Prostate gland (tissue), 2 donors: ENCODE measurements around the gene SPRR1B. TPM values are rescaled to one million over a fixed set of nuclear protein-coding genes. Genes with fewer than 3 reads are reported as not detected.
"Not testable (repeated sequence)": the region's sequence is repeated elsewhere in the genome, so short reads cannot be mapped to it uniquely, and the experiment has no call there.

Experiments used
- DNase-seq: peaks from one replicate; pipeline ENCODE4 v3.0.0-alpha.2; 2019; ENCODE audit warnings: low spot score
- H3K27ac ChIP-seq, 2 donors: fragments of 200-600 bp; sonication (generic); 2 replicates each; pipeline ENCODE4 v1.5.1; 2017 to 2019
- H3K27me3 ChIP-seq: fragments of 200-600 bp; sonication (generic); replicated peaks from 2 replicates; pipeline ENCODE4 v1.5.1; 2019; ENCODE audit not compliant: insufficient read depth
- H3K36me3 ChIP-seq, 2 donors: fragments of 200-600 bp; sonication (generic); 1 replicate in 1 of 2; 2 replicates in 1 of 2; pipeline versions ENCODE4 v1.5.1 to v1.8.1; 2017 to 2019
- H3K4me1 ChIP-seq: fragments of 200-600 bp; sonication (generic); replicated peaks from 2 replicates; pipeline ENCODE4 v1.5.1; 2019
- H3K4me3 ChIP-seq, 2 donors: fragments of 200-600 bp; sonication (generic); 2 replicates each; pipeline ENCODE4 v1.5.1; 2017 to 2019
- H3K9me3 ChIP-seq: fragments of 200-600 bp; sonication (generic); 2 replicates; pipeline ENCODE4 v1.5.1; 2017
- POLR2A ChIP-seq: fragments of 450-650 bp; IDR thresholded peaks from one replicate; pipeline ENCODE4 v1.6.1; 2016; ENCODE audit warnings: antibody characterized with exemption, mild to moderate bottlenecking
- POLR2AphosphoS5 ChIP-seq: sonication (generic); formaldehyde crosslinking; IDR thresholded peaks from one replicate; pipeline ENCODE4 v1.6.1; 2017; ENCODE audit warnings: antibody characterized with exemption
- WGBS: methylation state at CpG from one replicate; pipeline ENCODE4 v1.1.5; 2018; 5-methylcytosine and 5-hydroxymethylcytosine counted together
- intact Hi-C: fragments of 100-400 bp; cut with DNase I; formaldehyde crosslinking; loops from one replicate; pipeline ENCODE4 v1.14.2; 2022
- total RNA-seq, 2 donors: library from RNA; depleted of rRNA; stranded (reverse); fragments of >200 nt; gene quantifications; one replicate each; pipeline ENCODE4 v1.1.0, GENCODE V29; 2016
- TF ChIP-seq, protein P1 (sequence below), 4 experiments: fragments of 200-600 bp in 2 of 4; fragments of 450-650 bp in 2 of 4; sonication (generic) in 2 of 4; IDR thresholded peaks; 1 replicate in 3 of 4; 2 replicates in 1 of 4; pipeline ENCODE4 v1.5.1; 2016 to 2019; ENCODE audit warnings: antibody characterized with exemption in 4 of 4, mild to moderate bottlenecking in 2 of 4, moderate library complexity in 2 of 4

SPRR1B gene
- total RNA-seq, 2 donors from 2014 or later: not detected

DNA sequence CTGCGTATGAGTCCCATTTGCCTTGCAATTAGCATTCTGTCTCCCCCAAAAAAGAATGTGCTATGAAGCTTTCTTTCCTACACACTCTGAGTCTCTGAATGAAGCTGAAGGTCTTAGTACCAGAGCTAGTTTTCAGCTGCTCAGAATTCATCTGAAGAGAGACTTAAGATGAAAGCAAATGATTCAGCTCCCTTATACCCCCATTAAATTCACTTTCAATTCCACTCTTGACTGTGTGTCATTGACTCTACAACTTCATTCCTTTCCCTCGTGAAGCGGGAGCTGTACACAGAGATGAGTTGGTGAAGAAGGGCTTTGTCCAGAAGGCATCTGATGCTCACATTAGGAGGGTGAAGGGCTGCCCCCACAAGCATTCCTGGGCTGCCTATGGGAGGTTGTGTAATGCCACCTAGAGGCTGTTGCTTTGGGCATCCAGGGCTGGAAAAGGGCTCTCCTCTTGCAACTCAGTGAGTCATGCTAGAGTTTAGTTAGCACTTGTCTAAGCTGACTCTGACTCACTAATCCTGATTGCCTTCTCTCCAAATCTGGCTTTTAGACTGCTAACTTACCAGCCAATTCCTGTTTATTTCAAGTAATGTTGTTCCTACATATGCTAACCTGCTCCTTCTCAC lies 1.8 kb downstream of the SPRR1B start:
- TF ChIP-seq, protein P1, sequence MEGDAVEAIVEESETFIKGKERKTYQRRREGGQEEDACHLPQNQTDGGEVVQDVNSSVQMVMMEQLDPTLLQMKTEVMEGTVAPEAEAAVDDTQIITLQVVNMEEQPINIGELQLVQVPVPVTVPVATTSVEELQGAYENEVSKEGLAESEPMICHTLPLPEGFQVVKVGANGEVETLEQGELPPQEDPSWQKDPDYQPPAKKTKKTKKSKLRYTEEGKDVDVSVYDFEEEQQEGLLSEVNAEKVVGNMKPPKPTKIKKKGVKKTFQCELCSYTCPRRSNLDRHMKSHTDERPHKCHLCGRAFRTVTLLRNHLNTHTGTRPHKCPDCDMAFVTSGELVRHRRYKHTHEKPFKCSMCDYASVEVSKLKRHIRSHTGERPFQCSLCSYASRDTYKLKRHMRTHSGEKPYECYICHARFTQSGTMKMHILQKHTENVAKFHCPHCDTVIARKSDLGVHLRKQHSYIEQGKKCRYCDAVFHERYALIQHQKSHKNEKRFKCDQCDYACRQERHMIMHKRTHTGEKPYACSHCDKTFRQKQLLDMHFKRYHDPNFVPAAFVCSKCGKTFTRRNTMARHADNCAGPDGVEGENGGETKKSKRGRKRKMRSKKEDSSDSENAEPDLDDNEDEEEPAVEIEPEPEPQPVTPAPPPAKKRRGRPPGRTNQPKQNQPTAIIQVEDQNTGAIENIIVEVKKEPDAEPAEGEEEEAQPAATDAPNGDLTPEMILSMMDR (IDR thresholded peaks at IDR 0.05): no peak
- TF ChIP-seq POLR2A (no peak), POLR2AphosphoS5 (no peak)
- no peaks in the 10 kb centered on the region for H3K27me3 ChIP-seq
- no peak for DNase-seq
- no peaks in the 10 kb centered on the region for H3K4me1 ChIP-seq
- intact Hi-C loops: no loop called here
- H3K27ac ChIP-seq: no peak overlapping the region
- no peaks in the 10 kb centered on the region for H3K36me3 ChIP-seq
- WGBS: 30% methylated on average over 3 of the region's 3 CpGs
- no peak overlapping the region for H3K4me3 ChIP-seq
- H3K9me3 ChIP-seq: no peaks in the 10 kb centered on the region

DNA sequence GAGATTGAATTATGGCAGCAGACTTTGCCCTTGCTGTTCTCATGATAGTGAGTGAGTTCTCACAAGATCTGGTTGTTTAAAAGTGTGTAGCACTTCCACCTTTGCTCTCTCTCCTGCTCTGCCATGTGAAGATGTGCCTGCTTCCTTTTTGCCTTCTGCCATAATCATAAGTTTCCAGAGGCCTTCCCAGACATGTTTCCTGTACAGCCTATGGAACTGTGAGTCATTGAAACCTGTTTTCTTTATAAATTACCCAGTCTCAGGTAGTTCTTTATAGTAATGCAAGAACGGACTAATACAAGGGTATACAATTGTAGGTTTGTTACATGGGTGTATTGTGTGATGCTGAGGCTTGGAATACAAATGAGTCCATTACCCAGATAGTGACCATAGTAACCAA lies 4.2 kb downstream of the SPRR1B start:
- WGBS: 75% methylated on average over 1 of the region's 1 CpG

DNA sequence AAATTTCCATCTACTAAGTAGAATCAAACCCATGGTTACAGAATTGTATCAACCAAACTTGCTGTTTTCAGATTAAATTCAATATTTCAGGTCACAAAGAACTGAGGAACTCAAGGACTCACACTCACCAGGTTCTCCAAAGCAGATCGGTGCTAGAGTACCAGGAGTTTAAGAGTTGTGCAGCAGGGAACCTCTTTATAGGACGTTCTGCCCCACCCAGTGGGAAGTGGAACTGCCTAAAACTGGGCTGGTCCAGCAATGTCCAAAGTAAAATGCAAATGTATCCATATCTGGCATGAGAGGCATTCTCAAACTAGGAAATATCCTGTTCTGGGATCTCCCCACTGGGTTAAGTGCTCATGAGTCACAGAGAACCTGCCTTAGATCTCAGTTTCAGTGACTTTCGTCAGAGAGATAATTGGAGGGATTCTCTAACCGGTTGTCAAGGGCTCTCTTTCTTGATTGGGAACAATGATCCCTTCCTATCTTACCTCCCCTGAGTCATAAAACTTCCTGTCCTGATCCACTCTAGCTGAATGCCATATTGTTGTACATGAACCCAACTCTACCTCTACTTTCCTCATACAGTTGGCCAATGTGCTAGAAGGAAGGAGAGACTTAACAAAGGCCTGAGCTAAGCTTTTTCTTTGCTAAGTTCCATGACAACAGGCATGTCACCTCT lies 10.1 kb downstream of the SPRR1B start, which contains the start of gene SPRR2D:
TSS of gene SPRR2D (minus strand) at position 171 of the 682 bp plus-strand sequence. CDS start 774 bp downstream, outside the sequence.
- no peak for DNase-seq
- intact Hi-C loops: no loop called here
- Histone ChIP-seq H3K36me3 (no peaks in the 10 kb centered on the region), H3K4me3 (no peak within 1 kb of the TSS), H3K4me1 (no peaks in the 10 kb centered on the region), H3K27me3 (no peaks in the 10 kb centered on the region), H3K9me3 (no peaks in the 10 kb centered on the region), H3K27ac (no peak within 1 kb of the TSS)
- WGBS: 65% methylated on average over 4 of the region's 4 CpGs
- TF ChIP-seq POLR2AphosphoS5: no peak

More for the DNA sequence above, 4.2 kb downstream of the SPRR1B start:
- H3K36me3 ChIP-seq: no peaks in the 10 kb centered on the region
- no peaks in the 10 kb centered on the region for H3K27me3 ChIP-seq
- no peak overlapping the region for H3K4me3 ChIP-seq
- no peaks in the 10 kb centered on the region for H3K9me3 ChIP-seq
- H3K4me1 ChIP-seq: no peaks in the 10 kb centered on the region
- no peak overlapping the region for H3K27ac ChIP-seq
- no peak for TF ChIP-seq POLR2A
- TF ChIP-seq POLR2AphosphoS5: no peak
- TF ChIP-seq, protein P1 (IDR thresholded peaks at IDR 0.05): no peak
- intact Hi-C loops: no loop called here
- no peak for DNase-seq

DNA sequence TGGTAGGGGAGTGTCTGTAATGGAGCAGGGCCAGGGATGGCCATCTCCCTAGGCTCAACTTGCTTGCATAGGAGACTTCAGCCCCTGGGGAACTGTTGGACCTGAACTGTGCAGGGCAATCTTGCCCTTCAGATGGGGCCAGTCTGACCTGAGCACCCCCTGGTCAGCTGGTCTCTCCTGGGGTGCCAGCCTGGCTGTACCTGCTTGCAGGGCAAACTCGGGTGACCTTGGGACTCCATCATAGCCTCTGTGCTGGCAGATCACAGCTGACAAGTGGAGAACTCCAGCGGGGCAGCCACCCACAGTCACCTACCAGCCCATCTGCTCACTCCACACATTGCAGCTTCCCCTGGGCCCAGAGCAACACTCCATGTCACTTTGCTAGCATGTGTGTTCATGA lies 18.2 kb downstream of the SPRR1B start:
- intact Hi-C loops: no loop called here
- H3K4me1 ChIP-seq: no peaks in the 10 kb centered on the region

DNA sequence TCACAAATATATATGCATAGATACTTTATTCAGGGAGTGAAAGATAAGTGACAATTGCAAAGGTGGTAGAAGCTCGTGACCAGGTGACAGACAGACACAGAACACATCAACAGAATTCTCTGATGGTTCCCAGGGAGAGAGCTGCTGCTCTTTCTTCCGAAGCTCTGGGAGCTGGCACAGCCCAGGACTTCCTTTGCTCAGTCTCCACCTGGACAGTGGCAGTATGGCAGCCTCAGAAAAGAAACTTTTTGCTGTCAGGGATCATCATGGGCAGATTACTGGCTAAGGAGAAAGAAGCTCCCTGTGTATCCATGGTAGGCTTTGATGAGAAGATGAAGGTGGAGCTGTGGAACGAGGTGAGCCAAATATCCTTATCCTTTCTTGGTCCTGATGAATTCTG lies 25.1 kb downstream of the SPRR1B start:
- intact Hi-C loops, DNase-seq, H3K27ac ChIP-seq, H3K4me3 ChIP-seq, H3K4me1 ChIP-seq, H3K9me3 ChIP-seq, H3K27me3 ChIP-seq, H3K36me3 ChIP-seq: not testable (repeated sequence)
- WGBS: 47% methylated on average over 3 of the region's 3 CpGs

More for the DNA sequence above, 18.2 kb downstream of the SPRR1B start:
- Histone ChIP-seq H3K27ac (no peak overlapping the region), H3K9me3 (no peaks in the 10 kb centered on the region), H3K36me3 (no peaks in the 10 kb centered on the region), H3K27me3 (no peaks in the 10 kb centered on the region), H3K4me3 (no peak overlapping the region)
- no peak for DNase-seq
- 86% methylated on average over 2 of the region's 2 CpGs for WGBS
- TF ChIP-seq POLR2AphosphoS5 (no peak), POLR2A (no peak)
- TF ChIP-seq, protein P1 (IDR thresholded peaks at IDR 0.05): no peak

DNA sequence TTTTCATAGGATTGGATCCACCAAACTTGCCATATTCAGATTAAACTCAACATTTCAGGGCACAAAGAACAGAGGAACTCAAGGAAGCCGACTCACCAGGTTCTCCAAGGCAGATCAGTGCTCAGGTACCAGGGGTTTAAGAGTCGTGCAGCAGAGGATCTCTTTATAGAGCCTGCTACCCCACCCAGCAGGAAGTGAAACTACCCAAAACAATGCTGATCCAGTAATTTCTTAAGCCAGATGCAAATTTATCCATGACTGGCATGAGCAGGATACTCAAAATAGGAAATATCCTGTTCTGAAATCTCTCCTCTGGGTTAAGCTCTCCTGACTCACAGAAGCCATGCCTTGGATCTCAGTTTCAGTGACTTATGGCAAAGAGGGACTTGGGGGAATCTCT lies 26.4 kb downstream of the SPRR1B start, which contains the start of gene SPRR2A:
TSS of gene SPRR2A (minus strand) at position 138 of the 400 bp plus-strand sequence. CDS start 777 bp downstream, outside the sequence.
- intact Hi-C loops: no loop called here
- H3K4me3 ChIP-seq: no peak within 1 kb of the TSS
- 69% methylated on average over 2 of the region's 2 CpGs for WGBS

More for the DNA sequence above, 26.4 kb downstream of the SPRR1B start, which contains the start of gene SPRR2A:
- no peaks in the 10 kb centered on the region for H3K4me1 ChIP-seq
- no peak for TF ChIP-seq POLR2A
- TF ChIP-seq, protein P1 (IDR thresholded peaks at IDR 0.05): no peak
- TF ChIP-seq POLR2AphosphoS5: no peak
- H3K27ac ChIP-seq: no peak within 1 kb of the TSS
- no peak for DNase-seq
- no peaks in the 10 kb centered on the region for H3K36me3 ChIP-seq
- no peaks in the 10 kb centered on the region for H3K9me3 ChIP-seq
- no peaks in the 10 kb centered on the region for H3K27me3 ChIP-seq
